Right hindlimb (tissue), 1 donor: ENCODE data around the gene SLC25A20.
"Not testable (repeated sequence)": the region's sequence is repeated elsewhere in the genome, so short reads cannot be mapped to it uniquely, and the experiment has no call there.

Experiments
- DNase-seq: peaks from one replicate; pipeline ENCODE4 v3.0.0-alpha.2; 2018

Gene SLC25A20

DNA sequence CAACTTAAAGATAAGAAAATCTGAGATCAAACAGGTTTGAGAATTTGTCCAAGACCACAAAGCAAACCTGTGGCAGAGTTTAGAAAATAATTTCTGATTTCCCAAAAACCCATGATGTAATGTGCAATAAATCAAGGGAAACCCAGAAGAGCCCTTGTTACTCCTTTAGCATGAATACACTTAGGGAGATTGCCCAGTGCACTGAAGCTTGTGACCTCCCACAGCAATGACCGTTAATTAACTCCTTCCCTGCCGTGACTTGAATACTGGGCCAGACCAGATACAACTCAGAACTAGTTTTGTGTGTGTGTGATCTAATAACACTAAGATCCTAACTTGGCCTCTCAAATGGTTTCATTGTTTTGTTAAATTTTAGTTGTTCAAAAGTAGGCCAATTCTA, 53.5 kb downstream of the SLC25A20 start:
- no peak for DNase-seq

DNA sequence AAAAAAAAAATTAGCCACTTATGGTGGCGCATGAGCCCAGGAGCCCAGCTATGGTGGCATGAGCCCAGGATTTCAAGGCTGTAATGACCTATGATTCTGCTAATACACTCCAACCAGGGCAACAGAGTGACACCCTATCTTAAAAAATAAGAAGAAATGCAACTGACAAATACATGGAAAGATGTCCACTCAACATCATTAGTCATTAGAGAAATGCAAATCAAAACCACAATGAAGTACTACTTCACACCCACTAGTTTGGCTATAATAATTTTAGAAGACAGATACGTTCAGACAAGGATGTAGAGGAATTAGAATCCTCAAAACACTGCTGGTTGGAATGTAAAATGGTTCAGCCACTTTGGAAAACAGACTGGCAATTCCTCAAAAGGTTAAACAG, 61.5 kb downstream of the SLC25A20 start:
- no peak for DNase-seq

DNA sequence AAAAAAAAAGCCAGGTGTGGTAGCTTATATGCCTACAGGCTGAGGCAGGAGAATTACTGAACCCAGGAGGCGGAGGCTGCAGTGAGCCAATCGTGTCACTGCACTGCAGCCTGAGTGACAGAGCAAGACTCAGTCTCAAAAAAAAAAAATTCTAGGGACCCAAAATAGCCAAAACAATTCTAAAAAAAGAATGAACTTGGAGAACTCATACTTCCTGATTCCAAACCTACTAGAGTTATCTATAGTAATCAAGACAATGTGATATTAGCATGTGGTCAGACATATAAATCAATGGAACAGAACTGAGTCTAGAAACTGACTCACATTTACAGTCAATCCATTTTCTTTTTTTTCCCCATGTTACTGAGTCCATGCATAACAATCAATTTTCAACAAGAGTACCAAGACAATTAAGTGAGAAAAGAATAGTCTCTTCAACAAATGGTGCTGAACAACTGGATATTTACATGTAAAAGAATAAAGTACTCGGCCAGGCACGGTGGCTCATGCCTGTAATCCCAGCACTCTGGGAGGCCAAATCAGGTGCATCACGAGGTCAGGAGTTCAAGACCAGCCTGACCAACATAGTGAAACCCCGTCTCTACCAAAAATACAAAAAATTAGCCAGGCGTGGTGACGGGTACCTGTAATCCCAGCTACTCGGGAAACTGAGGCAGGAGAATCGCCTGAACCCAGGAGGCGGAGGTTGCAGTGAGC, 62.9 kb downstream of the SLC25A20 start:
- no peak for DNase-seq

DNA sequence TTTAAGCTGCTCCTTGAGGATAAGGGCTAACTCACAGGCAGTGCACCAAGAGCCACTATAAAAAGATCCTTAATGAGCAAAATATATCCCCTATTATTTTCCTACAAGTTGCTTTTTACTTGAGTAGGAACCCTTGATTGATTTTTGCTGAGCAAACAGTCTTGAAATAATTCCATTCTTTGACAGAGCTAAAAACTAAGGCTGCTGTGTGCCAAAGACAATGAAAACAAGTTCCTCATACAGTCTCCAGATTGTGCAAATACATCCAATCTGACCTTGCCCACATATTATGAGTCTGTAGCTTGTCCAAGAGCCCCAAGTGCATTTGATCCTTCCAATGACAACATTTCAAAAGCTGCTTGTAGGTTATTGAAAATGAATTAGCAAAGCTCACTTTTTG, 66.0 kb downstream of the SLC25A20 start:
- DNase-seq, result no peak

DNA sequence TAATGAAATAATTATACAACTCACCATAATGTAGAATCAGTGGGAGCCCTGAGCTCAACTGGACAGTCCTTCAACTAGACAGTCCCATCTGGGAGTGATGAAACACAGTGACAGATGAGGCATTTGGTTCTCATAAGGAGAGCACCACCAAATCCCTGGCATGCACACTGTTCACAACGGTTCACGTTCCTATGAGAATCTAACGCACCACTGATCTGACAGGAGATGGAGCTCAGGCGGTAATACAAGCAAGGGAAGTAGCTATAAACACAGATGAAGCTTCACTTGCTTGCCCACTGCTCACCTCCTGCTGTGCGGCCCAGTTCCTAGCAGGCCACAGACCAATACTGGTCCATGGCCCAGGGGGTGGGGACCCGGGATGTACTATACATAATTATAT, 68.0 kb downstream of the SLC25A20 start:
- DNase-seq, result no peak

DNA sequence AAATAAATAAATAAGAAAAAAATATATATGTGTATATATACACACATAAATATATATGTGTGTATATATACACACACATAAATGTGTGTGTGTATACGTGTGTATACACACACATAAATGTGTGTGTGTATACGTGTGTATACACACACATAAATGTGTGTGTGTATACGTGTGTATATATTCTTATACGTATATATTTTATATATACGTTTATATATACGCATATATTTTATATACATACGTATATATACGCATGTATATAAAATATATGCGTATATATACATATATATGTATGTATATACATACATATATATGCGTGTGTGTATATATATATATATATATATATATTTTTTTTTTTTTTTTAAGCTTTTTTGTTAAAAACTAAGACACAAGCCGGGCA, 69.2 kb downstream of the SLC25A20 start:
- DNase-seq, result not testable (repeated sequence)

DNA sequence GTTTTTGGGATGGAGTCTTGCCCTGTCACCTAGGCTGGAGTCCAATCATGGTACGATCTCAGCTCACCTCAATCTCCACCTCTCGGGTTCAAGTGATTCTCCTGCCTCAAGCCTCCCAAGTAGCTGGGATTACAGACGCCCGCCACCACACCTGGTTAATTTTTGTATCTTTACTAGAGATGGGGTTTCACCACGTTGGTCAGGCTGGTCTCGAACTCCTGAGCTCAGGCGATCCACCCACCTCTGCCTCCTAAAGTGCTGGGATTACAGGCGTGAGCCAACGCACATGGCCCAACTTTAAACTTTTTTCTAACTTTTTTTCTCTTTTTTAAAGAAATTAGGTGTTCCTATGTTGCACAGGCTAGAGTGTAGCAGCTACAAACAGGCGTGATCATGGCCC, 70.8 kb downstream of the SLC25A20 start:
- not testable (repeated sequence) for DNase-seq

DNA sequence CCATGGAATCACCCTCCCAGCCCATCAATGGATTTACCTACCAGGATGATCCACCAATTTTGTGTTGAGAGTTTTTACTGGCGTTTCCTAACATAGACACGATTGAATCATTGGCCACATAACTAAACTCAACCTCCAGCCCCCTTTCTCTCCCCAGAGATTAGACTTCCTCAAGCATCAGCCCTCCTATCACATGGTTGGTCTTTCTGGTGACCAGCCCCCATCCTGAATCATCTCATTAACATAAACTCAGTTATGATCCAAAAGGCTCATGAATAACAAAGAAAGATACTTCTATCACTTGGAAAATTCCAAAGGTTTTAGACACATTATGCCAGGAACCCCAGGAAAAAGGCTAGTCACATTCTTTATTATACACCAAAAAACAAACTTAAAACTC, 72.2 kb downstream of the SLC25A20 start:
- DNase-seq, result no peak

DNA sequence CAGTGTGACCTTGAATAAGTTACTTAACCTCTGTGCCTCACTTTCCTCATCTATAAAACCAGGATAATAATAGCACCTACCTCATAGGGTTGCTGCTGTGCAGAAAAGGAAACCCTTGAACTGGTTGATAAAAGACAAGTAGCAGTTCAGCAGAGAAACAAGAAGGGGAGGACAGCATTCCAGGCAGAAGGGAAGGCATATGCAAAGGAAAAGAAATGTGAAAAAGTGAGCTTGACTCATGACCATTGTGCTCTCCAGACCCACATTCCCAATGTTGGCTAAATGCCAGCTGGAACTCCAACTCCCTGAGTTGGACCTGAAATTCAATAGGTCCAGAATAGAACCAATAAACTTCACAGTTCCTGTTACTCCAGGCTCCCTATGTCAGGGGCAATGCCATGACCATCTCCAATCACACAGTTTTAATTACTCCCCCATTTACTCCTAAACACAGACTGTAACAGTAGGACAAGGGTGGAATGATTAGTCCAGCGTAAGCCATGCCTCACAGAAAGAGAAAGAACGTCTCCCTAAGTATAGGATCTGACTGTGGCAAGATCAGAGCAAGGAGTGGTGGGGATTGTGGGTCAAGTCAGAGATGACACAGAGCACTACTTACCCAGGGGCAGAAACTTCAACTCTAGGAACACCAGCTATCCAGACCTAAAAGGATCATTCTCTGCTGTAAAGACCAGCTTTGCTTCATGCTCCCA, 77.9 kb downstream of the SLC25A20 start:
- no peak for DNase-seq

DNA sequence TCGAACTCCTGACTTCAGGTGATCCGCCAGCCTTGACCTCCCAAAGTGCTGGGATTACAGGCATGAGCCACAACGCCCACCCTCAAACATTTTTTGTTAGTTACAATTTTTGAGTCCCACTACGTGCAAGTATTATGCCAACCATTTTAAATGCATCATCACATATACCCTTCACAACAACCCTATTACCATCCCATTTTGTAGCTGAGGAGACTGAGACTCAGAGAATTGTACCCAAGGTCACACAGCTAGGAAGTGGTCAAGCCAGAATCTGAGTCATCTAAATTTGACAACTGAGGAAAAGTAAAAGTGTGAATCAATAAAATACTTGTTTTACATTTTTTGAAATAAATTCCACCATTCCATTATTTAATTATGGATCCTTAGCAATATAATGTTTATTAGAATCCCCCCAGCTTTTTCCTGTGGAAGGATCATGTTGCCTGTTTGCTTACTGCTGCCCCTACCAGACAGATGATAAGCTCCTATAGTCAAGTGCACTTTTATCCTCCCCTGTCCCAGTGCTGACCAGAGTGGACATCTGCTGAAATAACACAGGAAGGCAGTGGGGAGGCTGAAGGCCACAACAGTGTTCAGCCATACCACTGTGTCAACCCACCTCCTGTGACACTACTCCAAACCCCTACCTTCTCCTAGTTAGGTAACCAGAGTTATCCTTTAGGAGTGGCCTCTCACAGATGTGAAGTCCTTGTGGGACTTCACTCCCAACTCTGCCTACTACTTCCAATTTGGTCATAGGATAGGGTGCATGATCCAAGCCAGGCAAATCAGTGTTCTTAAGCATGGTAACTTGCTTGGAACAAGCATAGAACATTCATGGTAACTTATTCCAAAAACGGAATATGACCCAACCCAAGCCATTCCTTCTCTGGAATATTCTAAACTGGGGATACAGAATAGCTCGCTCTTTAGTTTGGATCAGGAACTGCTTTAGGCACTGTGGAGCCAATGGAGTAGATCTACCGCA, 79.2 kb downstream of the SLC25A20 start:
- DNase-seq, result no peak

DNA sequence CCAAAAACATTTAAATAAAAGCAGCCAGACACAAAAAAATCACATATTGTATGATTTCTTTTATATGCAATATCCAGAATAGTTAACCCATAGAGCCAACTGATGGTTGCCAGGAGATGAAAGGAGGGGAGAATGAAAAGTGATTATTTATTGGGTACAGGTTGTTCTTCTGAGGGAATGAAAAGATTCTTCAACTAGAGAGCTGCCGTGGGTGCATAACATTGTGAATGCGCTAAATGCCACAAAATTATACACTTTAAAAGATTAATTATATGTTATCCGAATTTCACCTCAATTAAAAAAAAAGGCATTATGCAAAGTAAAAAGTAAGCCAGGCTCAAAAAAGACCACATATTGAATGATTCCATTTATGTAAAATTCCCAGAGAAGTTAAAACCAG, 87.2 kb downstream of the SLC25A20 start:
- no peak for DNase-seq
